Measurements from ENCODE around the gene SPRED1.
A peak's percentile ranks its signal among the peaks of the same experiment; 100 is the strongest.

Gene SPRED1

GRCh38 chr15:38285456-38285855 is 32.8 kb downstream of the SPRED1 start:
- no peak for DNase-seq

GRCh38 chr15:38294126-38294525 is 41.5 kb downstream of the SPRED1 start:
- no peak for DNase-seq

- no peak for DNase-seq
Observed at GRCh38 chr15:38297623-38298388, 45.2 kb downstream of the SPRED1 start.

GRCh38 chr15:38299216-38299615 is 46.6 kb downstream of the SPRED1 start:
- no peak for DNase-seq

- DNase-seq: no peak
Observed at GRCh38 chr15:38300395-38300794, 47.8 kb downstream of the SPRED1 start.

GRCh38 chr15:38304481-38304880 is 51.8 kb downstream of the SPRED1 start:
- no peak for DNase-seq

- no peak for DNase-seq
Observed at GRCh38 chr15:38307251-38307650, 54.6 kb downstream of the SPRED1 start.

GRCh38 chr15:38307861-38308641 is 55.4 kb downstream of the SPRED1 start:
- peak; percentile 12 for DNase-seq

- no peak for DNase-seq
Observed at GRCh38 chr15:38308797-38309196, 56.2 kb downstream of the SPRED1 start.

GRCh38 chr15:38312190-38312589 is 59.6 kb downstream of the SPRED1 start:
- no peak for DNase-seq

- no peak for DNase-seq
Observed at GRCh38 chr15:38316311-38316710, 63.7 kb downstream of the SPRED1 start.

GRCh38 chr15:38320181-38320580 is 67.5 kb downstream of the SPRED1 start:
- no peak for DNase-seq

GRCh38 chr15:38320866-38321265 is 68.2 kb downstream of the SPRED1 start:
- no peak for DNase-seq

GRCh38 chr15:38323895-38324294 is 71.3 kb downstream of the SPRED1 start:
- DNase-seq: no peak

- no peak for DNase-seq
Observed at GRCh38 chr15:38324939-38325647, 72.5 kb downstream of the SPRED1 start.

- DNase-seq: no peak
Observed at GRCh38 chr15:38325648-38325990, 73.0 kb downstream of the SPRED1 start.

GRCh38 chr15:38332711-38333110 is 80.1 kb downstream of the SPRED1 start:
- no peak for DNase-seq

GRCh38 chr15:38335116-38335515 is 82.5 kb downstream of the SPRED1 start:
- no peak for DNase-seq

- no peak for DNase-seq
Observed at GRCh38 chr15:38344351-38344750, 91.7 kb downstream of the SPRED1 start.

GRCh38 chr15:38349251-38349650 is 96.6 kb downstream of the SPRED1 start:
- no peak for DNase-seq

GRCh38 chr15:38351466-38351865 is 98.8 kb downstream of the SPRED1 start:
- no peak for DNase-seq

GRCh38 chr15:38354315-38354929 is 101.8 kb downstream of the SPRED1 start:
- peak; percentile 65 for DNase-seq

- DNase-seq: no peak
Observed at GRCh38 chr15:38362355-38362754, 109.7 kb downstream of the SPRED1 start.

Data from CD4-positive, alpha-beta T cell treated with Interleukin-17A for 1 hour (primary cell).